Activated B cell treated with CpG ODN at 0.5 μM for 24 hours (primary cell): ENCODE data around the gene EPN2. TPM values are rescaled to one million over a fixed set of nuclear protein-coding genes. Genes with fewer than 3 reads are reported as not detected.

Experiments
- ATAC-seq: fragments of 200-7000 bp; cut with Tn5 transposase; one replicate; pipeline ENCODE4 v1.10.0; 2021; ENCODE audit warnings: low read depth, mild to moderate bottlenecking, moderate library complexity
- CTCF ChIA-PET: fragments of 350-600 bp; sonication (Branson Sonifier 250); formaldehyde crosslinking; loops from one replicate; lab custom pipeline; 2021; ENCODE audit warnings: antibody characterized with exemption; lab: Charles Lee
- POLR2A ChIA-PET: fragments of 350-600 bp; sonication (Branson Sonifier 250); formaldehyde crosslinking; loops from one replicate; lab custom pipeline; 2021; ENCODE audit warnings: antibody characterized with exemption; lab: Charles Lee
- DNase-seq: peaks from one replicate; pipeline ENCODE4 v3.0.0; 2022
- H3K27ac Mint-ChIP-seq: one replicate; pipeline ENCODE4 v1.8.0; 2020; ENCODE audit warnings: mixed read lengths
- H3K27me3 Mint-ChIP-seq: one replicate; pipeline ENCODE4 v1.8.0; 2021; ENCODE audit warnings: mixed read lengths
- H3K36me3 Mint-ChIP-seq: one replicate; pipeline ENCODE4 v1.8.0; 2021; ENCODE audit warnings: low read depth, mixed read lengths
- H3K4me1 Mint-ChIP-seq: one replicate; pipeline ENCODE4 v1.8.0; 2021; ENCODE audit warnings: mixed read lengths
- H3K4me3 Mint-ChIP-seq: one replicate; pipeline ENCODE4 v1.8.0; 2020; ENCODE audit warnings: mild to moderate bottlenecking, mixed read lengths
- H3K9me3 Mint-ChIP-seq: one replicate; pipeline ENCODE4 v1.8.0; 2020; ENCODE audit warnings: mixed read lengths
- intact Hi-C: fragments of 100-400 bp; cut with micrococcal nuclease; formaldehyde crosslinking; loops from one replicate; pipeline ENCODE4 v1.15.1; 2024
- total RNA-seq: library from RNA; stranded (reverse); gene quantifications from 2 replicates; pipeline ENCODE4 v1.2.3, GENCODE V29; 2022
- TF ChIP-seq, protein P1 (sequence below): fragments of 200-600 bp; IDR thresholded peaks from one replicate; pipeline ENCODE4 v1.8.0; 2022; ENCODE audit warnings: antibody characterized with exemption, mild to moderate bottlenecking

The EPN2 gene
- total RNA-seq, 1 donor from 2014 or later: 16.6 TPM

DNA sequence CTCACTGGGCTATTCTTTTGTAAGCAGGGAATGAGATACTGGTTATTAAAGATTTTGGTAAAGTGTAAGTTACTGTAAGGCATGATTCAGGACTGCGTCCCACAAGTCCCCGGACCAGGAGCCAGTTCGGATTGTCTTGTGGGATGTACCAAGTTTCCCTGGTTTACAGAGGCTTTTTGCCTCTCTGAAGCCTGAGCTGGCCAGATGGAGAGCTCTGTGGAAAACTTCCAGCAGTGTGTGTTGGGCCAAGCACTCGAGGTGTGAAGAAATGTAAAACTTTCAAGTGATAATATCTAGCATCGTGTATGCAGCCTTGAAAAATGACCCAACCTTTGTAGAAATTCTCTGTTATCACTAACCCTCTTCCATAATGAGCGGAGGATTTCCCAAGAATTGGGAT is 2.4 kb downstream of the EPN2 start:
- POLR2A ChIA-PET: no interaction called here
- DNase-seq: no peak
- H3K27ac Mint-ChIP-seq: no peak overlapping the region
- H3K4me3 Mint-ChIP-seq: no peak overlapping the region
- CTCF ChIA-PET: no interaction called here
- peaks cover 2% of the 10 kb centered on the region for H3K36me3 Mint-ChIP-seq
- H3K4me1 Mint-ChIP-seq: peaks cover 8% of the 10 kb centered on the region
- H3K9me3 Mint-ChIP-seq: no peaks in the 10 kb centered on the region
- no peak for ATAC-seq
- TF ChIP-seq, protein P1, sequence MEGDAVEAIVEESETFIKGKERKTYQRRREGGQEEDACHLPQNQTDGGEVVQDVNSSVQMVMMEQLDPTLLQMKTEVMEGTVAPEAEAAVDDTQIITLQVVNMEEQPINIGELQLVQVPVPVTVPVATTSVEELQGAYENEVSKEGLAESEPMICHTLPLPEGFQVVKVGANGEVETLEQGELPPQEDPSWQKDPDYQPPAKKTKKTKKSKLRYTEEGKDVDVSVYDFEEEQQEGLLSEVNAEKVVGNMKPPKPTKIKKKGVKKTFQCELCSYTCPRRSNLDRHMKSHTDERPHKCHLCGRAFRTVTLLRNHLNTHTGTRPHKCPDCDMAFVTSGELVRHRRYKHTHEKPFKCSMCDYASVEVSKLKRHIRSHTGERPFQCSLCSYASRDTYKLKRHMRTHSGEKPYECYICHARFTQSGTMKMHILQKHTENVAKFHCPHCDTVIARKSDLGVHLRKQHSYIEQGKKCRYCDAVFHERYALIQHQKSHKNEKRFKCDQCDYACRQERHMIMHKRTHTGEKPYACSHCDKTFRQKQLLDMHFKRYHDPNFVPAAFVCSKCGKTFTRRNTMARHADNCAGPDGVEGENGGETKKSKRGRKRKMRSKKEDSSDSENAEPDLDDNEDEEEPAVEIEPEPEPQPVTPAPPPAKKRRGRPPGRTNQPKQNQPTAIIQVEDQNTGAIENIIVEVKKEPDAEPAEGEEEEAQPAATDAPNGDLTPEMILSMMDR: no peak
- intact Hi-C loops: no loop called here
- no peaks in the 10 kb centered on the region for H3K27me3 Mint-ChIP-seq

DNA sequence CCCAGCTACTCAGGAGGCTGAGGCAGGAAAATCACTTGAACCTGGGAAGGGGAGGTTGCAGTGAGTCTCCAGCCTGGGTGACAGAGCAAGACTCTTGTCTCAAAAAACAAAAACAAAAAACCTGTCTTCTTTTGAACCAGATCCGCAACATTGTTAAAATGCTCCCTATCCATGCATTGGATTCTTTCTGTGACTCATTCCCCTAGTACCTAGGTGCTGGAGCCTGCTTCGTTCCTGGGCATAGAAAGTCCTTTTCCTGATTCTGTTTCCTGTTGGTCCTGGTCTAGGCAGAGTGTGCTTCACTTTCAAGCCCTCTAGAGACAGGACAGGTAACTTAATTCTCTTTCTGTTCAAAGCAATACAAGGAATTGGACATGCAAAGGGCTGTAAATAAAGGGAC is 5.2 kb downstream of the EPN2 start:
- DNase-seq (no peak), ATAC-seq (no peak)
- CTCF ChIA-PET: no interaction called here
- intact Hi-C loops: no loop called here
- TF ChIP-seq, protein P1: no peak
- POLR2A ChIA-PET: no interaction called here
- H3K27me3 Mint-ChIP-seq: no peaks in the 10 kb centered on the region
- no peak overlapping the region for H3K4me3 Mint-ChIP-seq
- H3K36me3 Mint-ChIP-seq: peaks cover 2% of the 10 kb centered on the region
- no peaks in the 10 kb centered on the region for H3K9me3 Mint-ChIP-seq
- H3K27ac Mint-ChIP-seq: no peak overlapping the region
- H3K4me1 Mint-ChIP-seq: peaks cover 12% of the 10 kb centered on the region

DNA sequence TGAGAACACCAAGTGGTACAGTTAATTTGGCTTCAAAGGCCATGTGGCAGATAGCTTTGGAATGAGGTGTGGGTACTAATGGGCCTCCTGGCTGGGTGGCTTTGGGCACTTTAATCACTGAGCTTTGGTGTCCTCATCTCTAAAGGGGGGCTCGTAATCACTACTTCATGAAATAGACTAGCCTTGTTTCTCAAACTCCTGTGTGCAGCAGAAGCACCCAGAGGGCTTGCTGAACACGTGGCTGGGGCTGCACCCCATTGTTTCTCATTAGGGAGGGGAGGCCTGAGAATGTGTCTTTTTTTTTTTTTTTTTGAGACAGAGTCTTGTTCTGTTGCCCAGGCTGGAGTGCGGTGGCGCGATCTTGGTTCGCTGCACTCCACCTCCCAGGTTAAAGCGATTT is 5.8 kb downstream of the EPN2 start:
- Mint-ChIP-seq H3K27ac (no peak overlapping the region), H3K4me1 (peaks cover 18% of the 10 kb centered on the region), H3K27me3 (no peaks in the 10 kb centered on the region), H3K36me3 (no peaks in the 10 kb centered on the region), H3K4me3 (no peak overlapping the region), H3K9me3 (no peaks in the 10 kb centered on the region)
- intact Hi-C loops: no loop called here
- DNase-seq (no peak), ATAC-seq (no peak)
- TF ChIP-seq, protein P1: no peak
- CTCF ChIA-PET: no interaction called here
- POLR2A ChIA-PET: no interaction called here

DNA sequence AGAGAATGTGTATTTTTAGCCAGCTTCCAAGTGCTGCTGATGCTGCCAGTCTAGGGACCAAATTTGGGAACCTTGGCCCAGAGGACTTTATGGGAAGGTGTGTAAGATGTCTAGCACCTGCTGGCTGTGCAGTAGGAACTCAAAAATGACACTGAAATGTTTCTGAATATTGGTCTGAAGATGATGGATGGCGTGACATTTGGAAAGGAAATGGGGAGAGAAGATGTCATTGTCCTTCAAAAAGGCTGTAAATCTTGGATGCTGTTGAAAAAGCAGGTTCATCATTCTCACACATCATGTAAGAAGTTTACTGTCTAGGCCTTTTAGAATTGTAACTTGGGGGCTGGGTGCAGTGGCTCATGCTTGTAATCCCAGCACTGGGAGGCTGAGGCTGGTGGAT is 6.7 kb downstream of the EPN2 start:
- CTCF ChIA-PET: no interaction called here

DNA sequence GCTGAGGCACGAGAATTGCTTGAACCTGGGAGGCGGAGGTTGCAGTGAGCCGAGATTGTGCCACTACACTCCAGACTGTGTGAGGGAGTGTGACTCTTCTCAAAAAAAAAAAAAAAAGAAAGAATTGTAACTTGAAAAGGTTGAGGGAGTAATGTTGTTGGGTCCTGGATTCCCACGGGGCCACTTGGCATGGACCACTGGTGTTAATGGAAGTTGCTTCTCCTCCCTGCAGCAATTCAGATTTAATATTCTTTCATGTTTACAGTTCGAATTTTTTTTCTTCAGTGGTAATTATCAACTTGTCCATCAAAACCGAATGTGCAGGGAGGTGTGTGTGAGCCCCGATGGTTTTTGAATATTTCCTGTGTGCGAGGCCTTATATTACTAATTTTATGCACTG is 7.2 kb downstream of the EPN2 start:
- Mint-ChIP-seq H3K9me3 (no peaks in the 10 kb centered on the region), H3K4me3 (no peak overlapping the region), H3K36me3 (no peaks in the 10 kb centered on the region), H3K27ac (no peak overlapping the region), H3K27me3 (no peaks in the 10 kb centered on the region), H3K4me1 (peaks cover 24% of the 10 kb centered on the region)
- intact Hi-C loops: no loop called here
- TF ChIP-seq, protein P1: no peak
- ChIA-PET POLR2A (no interaction called here), CTCF (no interaction called here)
- DNase-seq: no peak
- no peak for ATAC-seq

More for the DNA sequence above, 6.7 kb downstream of the EPN2 start:
- TF ChIP-seq, protein P1: no peak
- Mint-ChIP-seq H3K27me3 (no peaks in the 10 kb centered on the region), H3K9me3 (no peaks in the 10 kb centered on the region), H3K4me3 (no peak overlapping the region), H3K4me1 (peaks cover 20% of the 10 kb centered on the region), H3K27ac (no peak overlapping the region), H3K36me3 (no peaks in the 10 kb centered on the region)
- POLR2A ChIA-PET: no interaction called here
- ATAC-seq: no peak
- intact Hi-C loops: no loop called here
- no peak for DNase-seq
